Measurements from ENCODE around the gene ARID4B.
"Not testable (repeated sequence)": the region's sequence is repeated elsewhere in the genome, so short reads cannot be mapped to it uniquely, and the experiment has no call there.

Gene ARID4B

GRCh38 chr1:235268379-235269125 is 59.4 kb downstream of the ARID4B start:
- no peak for DNase-seq (ENCODE audit: low read depth in 3 of 3)

GRCh38 chr1:235266967-235267366 is 61.0 kb downstream of the ARID4B start:
- no peak for DNase-seq (ENCODE audit: low read depth in 3 of 3)

GRCh38 chr1:235266325-235266724 is 61.7 kb downstream of the ARID4B start:
- DNase-seq (ENCODE audit: low read depth in 3 of 3): no peak

- no peak for DNase-seq (ENCODE audit: low read depth in 3 of 3)
Observed at GRCh38 chr1:235265900-235266299, 62.1 kb downstream of the ARID4B start.

- DNase-seq (ENCODE audit: low read depth in 3 of 3): no peak
Observed at GRCh38 chr1:235264327-235264726, 63.7 kb downstream of the ARID4B start.

GRCh38 chr1:235262539-235262938 is 65.4 kb downstream of the ARID4B start:
- DNase-seq (ENCODE audit: low read depth in 3 of 3): no peak

- no peak for DNase-seq (ENCODE audit: low read depth in 3 of 3)
Observed at GRCh38 chr1:235261243-235261642, 66.7 kb downstream of the ARID4B start.

- DNase-seq (ENCODE audit: low read depth in 3 of 3): no peak
Observed at GRCh38 chr1:235259133-235259778, 68.7 kb downstream of the ARID4B start.

GRCh38 chr1:235258068-235258467 is 69.9 kb downstream of the ARID4B start:
- DNase-seq (ENCODE audit: low read depth in 3 of 3): not testable (repeated sequence)

- DNase-seq (ENCODE audit: low read depth in 3 of 3): no peak
Observed at GRCh38 chr1:235254721-235255120, 73.3 kb downstream of the ARID4B start.

GRCh38 chr1:235253219-235253962 is 74.6 kb downstream of the ARID4B start:
- peak; percentile 23 to 36 (median 30) for DNase-seq (ENCODE audit: low read depth in 3 of 3)

- DNase-seq (ENCODE audit: low read depth in 3 of 3): no peak
Observed at GRCh38 chr1:235250430-235250829, 77.5 kb downstream of the ARID4B start.

GRCh38 chr1:235246022-235246948 is 81.7 kb downstream of the ARID4B start:
- DNase-seq (ENCODE audit: low read depth in 3 of 3): no peak

- no peak for DNase-seq (ENCODE audit: low read depth in 3 of 3)
Observed at GRCh38 chr1:235244974-235245592, 82.9 kb downstream of the ARID4B start.

GRCh38 chr1:235240960-235241359 is 87.0 kb downstream of the ARID4B start:
- no peak for DNase-seq (ENCODE audit: low read depth in 3 of 3)

- no peak for DNase-seq (ENCODE audit: low read depth in 3 of 3)
Observed at GRCh38 chr1:235239851-235240250, 88.1 kb downstream of the ARID4B start.

- DNase-seq (ENCODE audit: low read depth in 3 of 3): no peak
Observed at GRCh38 chr1:235238558-235238957, 89.4 kb downstream of the ARID4B start.

GRCh38 chr1:235236128-235236527 is 91.9 kb downstream of the ARID4B start:
- no peak for DNase-seq (ENCODE audit: low read depth in 3 of 3)

GRCh38 chr1:235229868-235230267 is 98.1 kb downstream of the ARID4B start:
- DNase-seq (ENCODE audit: low read depth in 3 of 3): no peak

- no peak for DNase-seq (ENCODE audit: low read depth in 3 of 3)
Observed at GRCh38 chr1:235227414-235227813, 100.6 kb downstream of the ARID4B start.

GRCh38 chr1:235226933-235227332 is 101.0 kb downstream of the ARID4B start:
- no peak for DNase-seq (ENCODE audit: low read depth in 3 of 3)
